HG03175 (cell line): ENCODE measurements around the gene ZNF276.
A peak's percentile ranks its signal among the peaks of the same experiment; 100 is the strongest.
"Not testable (repeated sequence)": the region's sequence is repeated elsewhere in the genome, so short reads cannot be mapped to it uniquely, and the experiment has no call there.

ENCODE experiments used
- ATAC-seq: cut with Tn5 transposase; IDR thresholded peaks from one replicate; pipeline ENCODE4 v1.9.1; 2021; ENCODE audit warnings: mild to moderate bottlenecking, moderate library complexity; ENCODE audit not compliant: unreplicated experiment

ZNF276 gene, protein sequence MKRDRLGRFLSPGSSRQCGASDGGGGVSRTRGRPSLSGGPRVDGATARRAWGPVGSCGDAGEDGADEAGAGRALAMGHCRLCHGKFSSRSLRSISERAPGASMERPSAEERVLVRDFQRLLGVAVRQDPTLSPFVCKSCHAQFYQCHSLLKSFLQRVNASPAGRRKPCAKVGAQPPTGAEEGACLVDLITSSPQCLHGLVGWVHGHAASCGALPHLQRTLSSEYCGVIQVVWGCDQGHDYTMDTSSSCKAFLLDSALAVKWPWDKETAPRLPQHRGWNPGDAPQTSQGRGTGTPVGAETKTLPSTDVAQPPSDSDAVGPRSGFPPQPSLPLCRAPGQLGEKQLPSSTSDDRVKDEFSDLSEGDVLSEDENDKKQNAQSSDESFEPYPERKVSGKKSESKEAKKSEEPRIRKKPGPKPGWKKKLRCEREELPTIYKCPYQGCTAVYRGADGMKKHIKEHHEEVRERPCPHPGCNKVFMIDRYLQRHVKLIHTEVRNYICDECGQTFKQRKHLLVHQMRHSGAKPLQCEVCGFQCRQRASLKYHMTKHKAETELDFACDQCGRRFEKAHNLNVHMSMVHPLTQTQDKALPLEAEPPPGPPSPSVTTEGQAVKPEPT

DNA sequence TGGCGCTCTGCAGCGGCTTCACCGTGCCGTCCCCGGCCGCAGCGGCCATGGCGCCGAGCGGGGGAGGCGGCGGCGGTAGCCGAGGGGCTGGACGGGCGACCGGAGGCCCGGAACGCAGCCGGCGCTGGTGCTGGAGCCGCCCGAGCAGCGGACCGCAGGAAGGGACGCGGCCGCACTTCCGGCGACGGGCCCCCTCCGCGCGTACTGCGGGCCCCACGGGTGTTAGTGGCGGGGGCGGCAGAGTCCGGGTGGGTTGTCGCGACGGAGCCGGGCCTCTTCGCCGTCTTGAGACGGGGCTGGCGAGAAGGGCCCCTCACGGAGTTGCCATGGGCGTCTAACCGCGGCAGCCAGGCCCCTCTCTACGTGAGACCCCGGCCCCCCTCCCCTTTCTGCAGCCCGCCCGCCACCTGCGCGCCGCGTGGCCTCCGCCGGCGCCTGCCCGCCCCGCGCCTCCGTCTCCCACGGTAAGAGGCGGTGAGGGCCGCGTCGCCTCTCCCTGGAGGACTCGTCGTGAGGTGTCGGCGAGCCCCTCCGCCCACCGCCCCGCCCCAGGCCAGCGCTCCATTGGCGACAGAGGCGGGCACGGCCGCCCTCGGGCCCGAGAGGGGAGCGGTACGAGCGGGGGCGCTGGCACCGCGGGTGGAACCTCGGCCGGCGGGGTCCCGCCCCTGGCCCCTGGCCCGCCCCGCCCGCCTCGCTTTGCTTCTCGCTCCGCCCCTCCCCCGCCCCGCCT lies at the start of gene ZNF276, which contains the start of gene VPS9D1:
ZNF276 (plus strand) TSS at position 725 of the 733 bp plus-strand sequence. CDS start 104 bp downstream, outside the sequence.
VPS9D1 (minus strand) TSS at position 86 of the 733 bp plus-strand sequence; CDS start at position 49, 37 bp downstream.
- peak; percentile 48 for ATAC-seq

DNA sequence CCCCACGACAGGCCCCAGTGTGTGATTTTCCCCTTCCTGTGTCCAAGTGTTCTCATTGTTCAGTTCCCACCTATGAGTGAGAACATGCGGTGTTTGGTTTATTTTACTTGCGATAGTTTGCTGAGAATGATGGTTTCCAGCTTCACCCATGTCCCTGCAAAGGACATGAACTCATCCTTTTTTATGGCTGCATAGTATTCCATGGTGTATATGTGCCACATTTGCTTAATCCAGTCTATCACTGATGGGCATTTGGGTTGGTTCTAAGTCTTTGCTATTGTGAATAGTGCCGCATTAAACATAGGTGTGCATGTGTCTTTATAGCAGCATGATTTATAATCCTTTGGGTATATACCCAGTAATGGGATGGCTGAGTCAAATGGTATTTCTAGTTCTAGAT lies 49.8 kb upstream of the ZNF276 start:
- not testable (repeated sequence) for ATAC-seq

DNA sequence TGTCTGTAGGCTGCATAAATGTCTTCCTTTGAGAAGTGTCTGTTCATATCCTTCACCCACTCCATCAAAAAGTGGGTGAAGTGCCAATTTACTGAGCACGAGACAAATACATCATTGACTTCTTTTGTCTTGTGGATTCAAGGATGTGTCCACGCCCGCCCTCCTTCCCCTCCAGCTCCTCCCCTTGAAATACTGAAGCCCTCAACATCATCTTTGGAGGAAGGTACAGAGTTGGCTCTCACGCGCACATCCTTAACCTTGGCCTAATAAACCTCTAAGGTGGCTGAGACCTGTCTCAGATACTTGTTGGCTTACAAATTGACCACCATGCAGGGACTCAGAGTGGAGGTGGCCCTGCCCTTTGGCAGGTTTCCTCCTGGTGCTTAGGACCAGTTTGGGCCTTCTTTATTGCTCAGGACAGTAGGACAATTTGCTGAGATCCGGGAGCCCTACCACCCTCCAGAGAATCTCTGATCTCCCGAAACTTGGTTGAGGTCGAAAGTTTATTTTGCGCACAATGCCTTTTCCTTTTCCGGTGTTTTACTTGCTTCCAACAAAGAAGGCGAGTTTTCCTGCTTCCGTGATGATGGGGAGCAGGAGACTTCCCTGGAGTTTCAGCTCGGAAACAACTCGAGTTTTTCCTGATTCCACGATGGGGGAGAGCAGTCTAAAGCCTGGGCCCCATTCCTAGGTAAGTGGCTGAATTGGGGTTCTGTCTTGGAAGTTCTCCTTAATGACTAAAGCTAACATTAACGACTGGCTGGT lies 49.0 kb upstream of the ZNF276 start:
- ATAC-seq, result no peak

DNA sequence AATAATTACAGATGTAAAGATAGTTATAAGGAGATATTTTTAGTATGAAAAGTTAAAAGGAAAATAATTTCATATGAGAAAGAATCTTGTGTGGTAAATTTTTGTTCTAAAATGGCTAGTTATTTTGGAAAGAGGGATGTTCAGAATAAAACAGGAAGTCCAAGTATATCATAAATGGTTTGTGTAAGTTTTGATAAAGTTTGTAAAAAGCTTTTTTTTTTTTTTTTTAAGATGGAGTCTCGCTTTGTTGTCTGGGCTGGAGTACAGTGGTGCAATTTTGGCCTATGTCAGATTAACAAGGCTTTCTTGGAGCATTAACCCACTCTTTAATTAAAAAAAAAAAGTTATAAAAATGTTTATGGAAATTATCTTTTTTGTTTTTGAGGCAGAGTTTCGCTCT lies 43.1 kb upstream of the ZNF276 start:
- ATAC-seq, result no peak

DNA sequence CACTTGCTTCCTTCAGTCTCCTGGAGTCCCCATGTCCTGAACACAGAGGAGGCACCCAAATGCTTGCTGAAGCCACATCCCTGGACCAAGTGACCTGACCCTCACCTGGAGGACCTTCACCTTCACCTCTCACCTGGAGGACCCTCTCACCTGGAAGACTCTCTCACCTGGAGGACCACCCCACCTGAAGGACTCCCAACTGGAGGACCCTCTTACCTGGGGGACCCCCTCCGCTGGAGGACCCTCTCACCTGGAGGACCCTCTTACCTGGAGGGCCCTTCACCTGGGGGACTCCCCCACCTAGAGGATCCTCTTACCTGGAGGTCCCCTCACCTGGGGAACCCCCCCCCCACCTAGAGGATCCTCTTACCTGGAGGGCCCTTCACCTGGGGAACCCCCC lies 35.4 kb upstream of the ZNF276 start:
- ATAC-seq, result no peak

DNA sequence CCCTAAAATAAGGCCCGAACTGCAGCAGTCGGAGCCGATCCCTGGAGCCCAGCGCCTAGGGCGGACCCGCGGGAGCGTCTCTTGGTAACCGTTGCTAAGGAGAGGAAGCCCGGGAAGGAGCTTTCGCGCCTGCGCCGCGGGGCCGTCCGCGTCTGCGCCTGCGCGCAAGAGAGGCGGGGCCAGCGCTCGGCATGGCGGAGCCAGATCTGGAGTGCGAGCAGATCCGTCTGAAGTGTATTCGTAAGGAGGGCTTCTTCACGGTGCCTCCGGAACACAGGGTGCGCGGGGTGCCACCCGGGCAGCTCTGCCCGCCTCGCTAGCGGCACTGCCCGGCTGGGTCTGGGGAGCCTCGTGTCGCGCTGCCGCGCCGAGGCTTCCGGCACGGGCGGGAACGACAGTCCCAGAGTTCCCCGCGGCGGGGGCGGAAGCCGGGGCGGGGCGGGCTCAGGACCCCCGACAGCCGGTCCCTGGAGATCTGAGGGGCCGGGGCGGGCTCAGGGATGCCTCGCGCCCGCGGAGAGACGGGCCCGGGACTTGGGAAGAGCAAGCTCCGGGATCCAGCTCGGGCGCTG lies 34.7 kb upstream of the ZNF276 start, which contains the start of gene CDK10:
CDK10 (plus strand) TSS at position 170 of the 572 bp plus-strand sequence; CDS start at position 192, 22 bp downstream.
- ATAC-seq, result peak; percentile 78

DNA sequence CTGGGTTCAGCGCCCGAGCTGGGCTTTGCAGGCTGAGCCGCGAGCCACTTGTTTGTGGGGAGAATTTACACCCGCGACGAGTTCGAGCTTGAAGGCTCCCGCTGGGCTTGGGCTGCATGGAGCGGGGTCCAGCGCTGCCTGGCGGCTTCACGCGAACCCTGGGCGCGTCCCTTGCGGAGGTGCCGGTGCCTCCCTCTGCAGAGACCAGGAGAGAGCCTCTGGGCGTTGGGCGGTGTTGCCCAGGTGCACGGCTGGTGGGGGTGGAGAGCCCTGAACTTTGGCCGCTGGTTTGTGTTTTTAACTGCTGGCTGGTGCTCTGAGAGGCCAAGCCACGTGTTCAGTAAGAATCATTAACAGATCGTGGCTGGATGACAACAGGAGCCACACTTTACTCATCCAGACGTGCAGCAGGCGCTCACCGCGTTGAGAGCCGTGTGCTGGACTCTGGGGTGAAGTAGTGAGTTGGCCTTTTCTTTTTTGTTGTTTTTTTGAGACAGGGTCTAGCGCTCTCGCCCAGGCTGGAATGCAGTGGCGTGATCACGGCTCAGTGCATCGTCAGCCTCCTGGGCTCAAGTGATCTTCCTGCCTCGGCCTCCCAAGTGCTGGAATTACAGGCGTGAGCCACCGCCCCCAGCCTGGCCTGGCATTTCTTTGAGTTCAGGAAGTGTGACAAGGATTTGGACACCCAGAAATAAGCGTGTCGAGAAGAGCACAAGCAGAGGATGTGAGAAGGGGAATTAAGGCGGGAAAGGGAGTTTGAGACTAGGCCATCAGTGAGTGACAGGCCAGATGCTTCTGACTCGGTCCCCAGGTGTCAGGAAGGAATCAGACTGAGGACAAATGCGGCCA lies 34.0 kb upstream of the ZNF276 start:
- peak; percentile 65 for ATAC-seq

DNA sequence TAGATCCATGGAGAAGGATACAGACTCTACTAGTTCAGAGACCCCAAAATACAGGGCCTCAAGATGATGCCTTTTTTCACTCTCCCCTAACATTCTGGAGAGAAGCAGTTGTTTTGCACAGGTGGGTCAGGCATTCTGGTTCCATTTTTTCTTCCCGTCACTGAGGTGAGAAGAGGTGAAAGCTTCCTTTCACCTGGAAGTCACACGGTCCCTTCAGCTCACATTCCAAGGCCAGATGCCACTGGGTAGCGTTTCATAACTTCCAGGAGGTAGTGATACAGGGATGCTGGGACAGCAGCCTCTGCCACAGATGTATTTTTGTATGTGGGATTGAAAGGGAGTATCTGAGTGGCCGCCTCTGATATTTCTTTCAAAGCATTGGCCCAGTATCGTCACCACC lies 32.9 kb upstream of the ZNF276 start:
- no peak for ATAC-seq

DNA sequence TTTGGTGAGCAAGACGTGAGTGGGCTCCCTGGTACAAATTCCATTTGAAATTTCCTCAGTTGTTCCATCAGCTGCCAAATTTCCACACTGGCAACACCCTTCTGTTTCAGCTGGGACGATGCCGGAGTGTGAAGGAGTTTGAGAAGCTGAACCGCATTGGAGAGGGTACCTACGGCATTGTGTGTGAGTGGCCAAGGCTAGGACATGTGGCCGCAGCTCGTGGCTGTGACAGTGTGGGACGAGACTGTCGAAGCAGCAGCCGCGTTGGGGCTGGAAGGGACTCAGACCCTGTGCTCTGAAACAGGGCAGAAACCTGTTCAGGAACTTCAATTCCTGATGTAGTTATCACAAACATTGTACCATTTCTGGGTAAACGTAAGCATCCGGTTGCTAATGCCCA lies 32.2 kb upstream of the ZNF276 start:
- no peak for ATAC-seq

DNA sequence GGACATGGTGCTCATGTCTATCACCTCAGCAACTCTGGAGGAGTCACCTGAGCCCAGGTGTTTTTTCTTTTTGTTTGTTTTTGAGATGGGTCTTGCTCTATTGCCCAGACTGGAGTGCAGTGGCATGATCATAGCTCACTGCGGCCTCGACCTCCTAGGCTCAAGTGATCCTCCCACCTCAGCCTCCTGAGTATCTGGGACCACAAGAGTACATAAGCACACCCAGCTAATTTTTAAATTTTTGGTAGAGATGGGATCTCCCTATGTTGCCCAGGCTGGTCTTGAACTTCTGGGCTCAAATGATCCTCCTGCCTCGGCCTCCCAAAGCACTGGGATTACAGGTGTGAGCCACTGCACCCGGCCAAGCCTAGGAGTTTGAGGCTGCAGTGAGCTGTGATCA lies 31.7 kb upstream of the ZNF276 start:
- not testable (repeated sequence) for ATAC-seq

DNA sequence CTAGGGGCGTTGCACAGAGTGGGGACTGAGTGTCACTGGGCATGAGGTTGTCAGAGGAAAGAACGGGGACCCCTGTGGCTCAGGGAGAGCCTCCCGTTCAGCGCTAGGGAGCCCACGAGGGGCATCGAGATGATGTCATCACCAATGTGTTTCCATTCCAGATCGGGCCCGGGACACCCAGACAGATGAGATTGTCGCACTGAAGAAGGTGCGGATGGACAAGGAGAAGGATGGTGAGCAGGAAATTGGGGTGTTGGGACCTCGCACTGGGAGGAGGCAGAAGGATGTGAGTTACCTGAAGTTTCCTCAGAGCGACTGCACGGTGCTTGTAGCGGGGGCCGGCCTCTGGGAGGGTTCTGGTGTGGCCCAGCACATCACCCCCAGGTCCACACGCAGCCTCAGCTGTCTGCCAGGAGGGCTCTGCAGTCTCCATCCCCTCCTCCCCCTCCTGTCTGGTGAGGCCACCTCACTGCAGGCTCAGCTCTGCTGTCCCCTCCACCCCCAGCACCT lies 30.9 kb upstream of the ZNF276 start:
- no peak for ATAC-seq

DNA sequence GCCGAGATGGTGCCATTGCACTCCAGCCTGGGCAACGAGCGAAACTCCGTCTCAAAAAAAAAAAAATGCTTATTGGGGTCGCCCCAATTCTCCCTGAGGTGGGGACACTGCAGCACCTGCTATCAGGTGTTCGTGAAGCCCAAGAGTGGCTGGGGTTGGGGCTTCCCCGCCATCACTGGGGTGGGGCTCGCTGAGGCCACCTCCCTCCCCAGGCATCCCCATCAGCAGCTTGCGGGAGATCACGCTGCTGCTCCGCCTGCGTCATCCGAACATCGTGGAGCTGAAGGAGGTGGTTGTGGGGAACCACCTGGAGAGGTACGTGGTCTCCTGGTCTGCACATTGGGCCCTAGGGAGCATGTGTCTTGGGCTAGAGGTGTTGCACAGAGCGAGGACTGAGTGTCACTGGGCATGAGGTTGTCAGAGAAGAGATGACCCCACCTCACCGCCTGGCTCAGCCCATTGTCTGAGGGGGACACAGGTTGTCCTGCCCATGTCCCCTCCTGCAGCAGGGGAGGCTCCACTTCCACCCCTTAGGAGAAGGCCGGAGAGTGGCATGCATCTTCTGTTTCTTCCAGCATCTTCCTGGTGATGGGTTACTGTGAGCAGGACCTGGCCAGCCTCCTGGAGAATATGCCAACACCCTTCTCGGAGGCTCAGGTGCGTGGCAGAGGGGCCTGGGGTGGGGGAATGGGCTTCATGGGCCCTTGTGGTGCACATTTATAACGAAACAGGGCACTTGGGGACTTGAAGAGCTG lies 29.9 kb upstream of the ZNF276 start:
- ATAC-seq, result no peak

DNA sequence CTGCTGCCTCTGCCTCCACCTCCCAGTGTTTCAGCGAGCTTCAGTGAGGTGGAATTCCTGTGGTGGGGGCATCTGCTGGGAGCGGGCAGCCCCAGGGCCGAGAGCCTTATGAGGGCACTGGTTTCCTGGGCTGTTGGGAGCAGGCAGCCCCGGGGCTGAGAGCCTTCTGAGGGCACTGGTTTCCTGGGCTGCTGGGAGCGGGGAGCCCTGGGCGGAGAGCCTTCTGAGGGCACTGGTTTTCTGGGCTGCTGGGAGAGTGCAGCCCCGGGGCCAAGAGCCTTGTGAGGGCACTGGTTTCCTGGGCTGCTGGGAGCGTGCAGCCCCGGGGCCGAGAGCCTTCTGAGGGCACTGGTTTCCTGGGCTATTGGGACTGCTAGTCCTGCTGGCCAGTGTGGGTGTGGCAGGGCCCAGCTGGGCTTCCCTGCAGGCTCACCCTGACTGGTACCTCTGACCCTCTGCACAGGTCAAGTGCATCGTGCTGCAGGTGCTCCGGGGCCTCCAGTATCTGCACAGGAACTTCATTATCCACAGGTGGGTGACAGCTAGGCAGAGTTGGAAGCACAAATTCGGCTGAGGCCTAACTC lies 29.3 kb upstream of the ZNF276 start:
- no peak for ATAC-seq

DNA sequence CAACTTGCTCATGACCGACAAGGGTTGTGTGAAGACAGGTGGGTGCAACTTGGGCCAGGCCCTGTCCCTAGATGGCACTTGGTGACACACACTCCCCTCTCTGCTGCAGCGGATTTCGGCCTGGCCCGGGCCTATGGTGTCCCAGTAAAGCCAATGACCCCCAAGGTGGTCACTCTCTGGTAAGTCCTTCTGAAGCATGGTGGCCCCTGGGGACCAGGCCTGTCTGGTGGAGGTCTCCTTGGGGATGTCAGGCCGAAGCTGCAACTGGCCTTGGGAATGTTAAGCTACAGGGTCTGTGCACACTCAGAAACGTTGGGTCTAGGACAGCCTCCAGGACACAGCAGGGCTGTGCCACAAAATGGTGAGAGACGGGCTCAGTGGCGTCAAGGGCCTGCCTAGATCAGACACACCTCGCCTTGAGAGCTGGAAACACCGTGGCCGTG lies 28.0 kb upstream of the ZNF276 start:
- ATAC-seq, result no peak

DNA sequence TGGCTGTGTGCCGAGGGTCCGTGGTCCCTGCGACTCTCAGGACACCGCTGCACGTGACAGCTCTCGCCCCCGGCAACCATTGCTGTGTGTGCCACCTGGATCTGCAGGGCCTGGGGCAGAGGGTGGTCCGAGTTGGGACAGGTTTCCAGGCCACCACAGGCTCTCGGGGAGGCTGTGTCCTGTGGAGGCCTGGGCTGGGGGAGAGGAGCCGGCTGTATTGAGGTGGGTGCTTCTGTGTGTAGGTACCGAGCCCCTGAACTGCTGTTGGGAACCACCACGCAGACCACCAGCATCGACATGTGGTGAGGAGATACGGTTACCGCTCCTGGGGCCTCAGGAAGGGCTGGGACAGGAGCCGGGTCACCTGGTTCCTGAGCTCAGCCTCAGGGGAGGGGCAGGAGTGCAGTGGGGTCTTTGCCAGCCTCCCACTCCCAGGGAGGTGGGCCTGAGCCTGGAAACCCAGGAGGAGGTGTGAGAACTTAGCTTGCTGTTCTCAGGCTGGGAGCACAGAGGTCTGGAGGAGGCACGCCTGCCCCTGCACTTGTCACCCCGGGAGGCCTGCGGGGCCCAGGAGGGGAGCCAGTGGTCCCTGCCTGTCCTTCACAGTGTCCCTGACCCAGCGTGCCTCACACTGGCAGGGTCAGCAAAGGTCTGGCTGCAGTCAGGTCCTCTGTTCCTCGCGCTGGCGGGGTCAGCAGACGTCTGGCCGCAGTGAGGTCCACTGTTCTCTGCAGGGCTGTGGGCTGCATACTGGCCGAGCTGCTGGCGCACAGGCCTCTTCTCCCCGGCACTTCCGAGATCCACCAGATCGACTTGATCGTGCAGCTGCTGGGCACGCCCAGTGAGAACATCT lies 27.2 kb upstream of the ZNF276 start:
- ATAC-seq, result no peak

DNA sequence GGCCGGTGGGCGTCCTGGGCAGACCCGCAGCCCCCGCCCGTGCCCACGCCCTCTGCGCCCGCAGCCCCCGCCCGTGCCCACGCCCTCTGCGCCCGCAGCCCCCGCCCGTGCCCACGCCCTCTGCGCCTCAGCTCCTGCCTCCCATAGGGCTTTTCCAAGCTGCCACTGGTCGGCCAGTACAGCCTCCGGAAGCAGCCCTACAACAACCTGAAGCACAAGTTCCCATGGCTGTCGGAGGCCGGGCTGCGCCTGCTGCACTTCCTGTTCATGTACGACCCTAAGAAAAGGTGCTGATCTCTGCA lies 26.6 kb upstream of the ZNF276 start:
- not testable (repeated sequence) for ATAC-seq

DNA sequence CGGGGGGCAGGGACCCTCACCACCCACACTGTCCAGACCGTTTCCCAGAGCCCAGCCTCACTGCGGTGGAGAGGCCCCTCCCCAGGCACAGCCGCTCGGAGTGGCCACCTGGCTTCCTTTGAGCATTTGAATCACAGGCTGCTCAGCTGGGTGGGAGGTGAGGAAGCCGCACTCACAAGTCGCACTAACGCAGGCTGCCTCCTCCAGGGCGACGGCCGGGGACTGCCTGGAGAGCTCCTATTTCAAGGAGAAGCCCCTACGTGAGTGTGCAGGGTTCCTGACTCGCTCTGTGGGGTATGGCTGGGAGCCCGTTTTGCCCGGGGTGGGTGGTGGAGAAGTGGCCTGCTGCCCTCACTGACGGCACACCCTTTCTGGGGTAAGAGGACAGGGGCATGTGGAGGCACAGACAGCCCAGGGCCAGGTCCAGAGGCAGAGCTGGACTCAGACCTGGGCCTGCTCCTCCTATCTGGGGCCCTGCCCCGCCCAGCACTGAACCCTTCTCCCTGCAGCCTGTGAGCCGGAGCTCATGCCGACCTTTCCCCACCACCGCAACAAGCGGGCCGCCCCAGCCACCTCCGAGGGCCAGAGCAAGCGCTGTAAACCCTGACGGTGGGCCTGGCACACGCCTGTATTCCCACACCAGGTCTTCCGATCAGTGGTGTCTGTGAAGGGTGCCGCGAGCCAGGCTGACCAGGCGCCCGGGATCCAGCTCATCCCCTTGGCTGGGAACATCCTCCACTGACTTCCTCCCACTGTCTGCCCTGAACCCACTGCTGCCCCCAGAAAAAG lies 26.1 kb upstream of the ZNF276 start:
- no peak for ATAC-seq
